Skeletal muscle satellite cell (primary cell): Measurements from ENCODE around the gene SP2.

ENCODE experiments used
- H3K27me3 ChIP-seq: 2 replicates; pipeline ENCODE4 v1.7.0; 2013; ENCODE audit warnings: low read length; ENCODE audit not compliant: control insufficient read depth, insufficient read depth
- H3K36me3 ChIP-seq: 2 replicates; pipeline ENCODE4 v1.7.0; 2013; ENCODE audit warnings: mild to moderate bottlenecking, control low read depth, low read length; ENCODE audit not compliant: insufficient read depth
- H3K4me1 ChIP-seq: 2 replicates; pipeline ENCODE4 v1.7.0; 2013; ENCODE audit warnings: low read length; ENCODE audit not compliant: control insufficient read depth, insufficient read depth
- H3K4me2 ChIP-seq: 2 replicates; pipeline ENCODE4 v1.7.0; 2013; ENCODE audit warnings: mild to moderate bottlenecking, low read length
- H3K4me3 ChIP-seq: 2 replicates; pipeline ENCODE4 v1.7.0; 2013; ENCODE audit warnings: low read length
- H3K9ac ChIP-seq: 2 replicates; pipeline ENCODE4 v1.7.0; 2013; ENCODE audit warnings: mild to moderate bottlenecking, low read depth, low read length, moderate library complexity
- H3K9me3 ChIP-seq: replicated peaks from 2 replicates; pipeline ENCODE4 v1.7.0; 2013; ENCODE audit warnings: mild to moderate bottlenecking, control low read depth, low read length

Gene SP2

GRCh38 chr17:47856830-47857229 is 39.2 kb upstream of the SP2 start:
- H3K36me3 ChIP-seq, result no peaks in the 10 kb centered on the region
- H3K9me3 ChIP-seq, result no peaks in the 10 kb centered on the region
- H3K4me1 ChIP-seq, result peaks cover 5% of the 10 kb centered on the region
- H3K9ac ChIP-seq, result no peak overlapping the region
- H3K4me2 ChIP-seq, result no peak overlapping the region
- H3K27me3 ChIP-seq, result peaks cover 53% of the 10 kb centered on the region
- H3K4me3 ChIP-seq, result no peak overlapping the region

- Histone ChIP-seq H3K9me3 (no peaks in the 10 kb centered on the region), H3K36me3 (no peaks in the 10 kb centered on the region), H3K27me3 (peaks cover 44% of the 10 kb centered on the region), H3K4me1 (peaks cover 11% of the 10 kb centered on the region), H3K4me2 (no peak overlapping the region), H3K9ac (no peak overlapping the region), H3K4me3 (no peak overlapping the region)
Observed at GRCh38 chr17:47857551-47858455, 38.2 kb upstream of the SP2 start.

- Histone ChIP-seq H3K36me3 (no peaks in the 10 kb centered on the region), H3K9ac (no peak overlapping the region), H3K9me3 (no peaks in the 10 kb centered on the region), H3K4me1 (peaks cover 27% of the 10 kb centered on the region), H3K4me3 (no peak overlapping the region), H3K27me3 (peaks cover 18% of the 10 kb centered on the region), H3K4me2 (no peak overlapping the region)
Observed at GRCh38 chr17:47860386-47860785, 35.6 kb upstream of the SP2 start.

GRCh38 chr17:47862621-47863440 is 33.2 kb upstream of the SP2 start:
- peak overlapping the region; percentile 55 for H3K4me2 ChIP-seq
- peak overlapping the region; percentile 58 for H3K9ac ChIP-seq

GRCh38 chr17:47864791-47865216 is 31.2 kb upstream of the SP2 start:
- Histone ChIP-seq H3K4me2 (peak overlapping the region; percentile 64), H3K9ac (no peak overlapping the region), H3K4me3 (no peak overlapping the region), H3K27me3 (peaks cover 20% of the 10 kb centered on the region), H3K4me1 (peaks cover 21% of the 10 kb centered on the region), H3K36me3 (no peaks in the 10 kb centered on the region), H3K9me3 (no peaks in the 10 kb centered on the region)

More at GRCh38 chr17:47862621-47863440, 33.2 kb upstream of the SP2 start:
- H3K4me1 ChIP-seq, result peaks cover 21% of the 10 kb centered on the region
- no peaks in the 10 kb centered on the region for H3K36me3 ChIP-seq
- no peaks in the 10 kb centered on the region for H3K9me3 ChIP-seq
- peak overlapping the region; percentile 6 for H3K4me3 ChIP-seq
- peaks cover 5% of the 10 kb centered on the region for H3K27me3 ChIP-seq

- no peak overlapping the region for H3K9ac ChIP-seq
- H3K4me2 ChIP-seq, result no peak overlapping the region
- H3K4me1 ChIP-seq, result peaks cover 21% of the 10 kb centered on the region
- no peaks in the 10 kb centered on the region for H3K36me3 ChIP-seq
- no peaks in the 10 kb centered on the region for H3K9me3 ChIP-seq
- H3K4me3 ChIP-seq, result no peak overlapping the region
- peaks cover 39% of the 10 kb centered on the region for H3K27me3 ChIP-seq
Observed at GRCh38 chr17:47866941-47867340, 29.1 kb upstream of the SP2 start.

- Histone ChIP-seq H3K36me3 (no peaks in the 10 kb centered on the region), H3K9me3 (no peaks in the 10 kb centered on the region), H3K27me3 (peaks cover 49% of the 10 kb centered on the region), H3K4me1 (peaks cover 14% of the 10 kb centered on the region), H3K4me3 (no peak overlapping the region), H3K4me2 (no peak overlapping the region), H3K9ac (no peak overlapping the region)
Observed at GRCh38 chr17:47867813-47868533, 28.1 kb upstream of the SP2 start.

GRCh38 chr17:47869114-47869513 is 26.9 kb upstream of the SP2 start:
- H3K4me2 ChIP-seq, result no peak overlapping the region
- H3K27me3 ChIP-seq, result peaks cover 59% of the 10 kb centered on the region
- no peaks in the 10 kb centered on the region for H3K9me3 ChIP-seq
- no peaks in the 10 kb centered on the region for H3K36me3 ChIP-seq
- peaks cover 10% of the 10 kb centered on the region for H3K4me1 ChIP-seq
- H3K4me3 ChIP-seq, result no peak overlapping the region
- no peak overlapping the region for H3K9ac ChIP-seq

- Histone ChIP-seq H3K9ac (no peak overlapping the region), H3K27me3 (peaks cover 68% of the 10 kb centered on the region), H3K36me3 (no peaks in the 10 kb centered on the region), H3K9me3 (no peaks in the 10 kb centered on the region), H3K4me3 (no peak overlapping the region), H3K4me2 (no peak overlapping the region), H3K4me1 (peaks cover 3% of the 10 kb centered on the region)
Observed at GRCh38 chr17:47870056-47870455, 26.0 kb upstream of the SP2 start.

- Histone ChIP-seq H3K36me3 (no peaks in the 10 kb centered on the region), H3K27me3 (peaks cover 74% of the 10 kb centered on the region), H3K9ac (no peak overlapping the region), H3K4me2 (no peak overlapping the region), H3K9me3 (no peaks in the 10 kb centered on the region), H3K4me3 (no peak overlapping the region), H3K4me1 (no peaks in the 10 kb centered on the region)
Observed at GRCh38 chr17:47871048-47871447, 25.0 kb upstream of the SP2 start.

- Histone ChIP-seq H3K36me3 (no peaks in the 10 kb centered on the region), H3K27me3 (peaks cover 74% of the 10 kb centered on the region), H3K4me2 (no peak overlapping the region), H3K4me1 (no peaks in the 10 kb centered on the region), H3K4me3 (no peak overlapping the region), H3K9ac (no peak overlapping the region), H3K9me3 (no peaks in the 10 kb centered on the region)
Observed at GRCh38 chr17:47872019-47872650, 23.9 kb upstream of the SP2 start.
